Measurements from ENCODE around the gene BRF1. TPM values are rescaled to one million over a fixed set of nuclear protein-coding genes. Genes with fewer than 3 reads are reported as not detected.

The BRF1 gene
- total RNA-seq, 4 donors from 2014 or later = 37.9 to 102 (median 52.5) TPM

DNA sequence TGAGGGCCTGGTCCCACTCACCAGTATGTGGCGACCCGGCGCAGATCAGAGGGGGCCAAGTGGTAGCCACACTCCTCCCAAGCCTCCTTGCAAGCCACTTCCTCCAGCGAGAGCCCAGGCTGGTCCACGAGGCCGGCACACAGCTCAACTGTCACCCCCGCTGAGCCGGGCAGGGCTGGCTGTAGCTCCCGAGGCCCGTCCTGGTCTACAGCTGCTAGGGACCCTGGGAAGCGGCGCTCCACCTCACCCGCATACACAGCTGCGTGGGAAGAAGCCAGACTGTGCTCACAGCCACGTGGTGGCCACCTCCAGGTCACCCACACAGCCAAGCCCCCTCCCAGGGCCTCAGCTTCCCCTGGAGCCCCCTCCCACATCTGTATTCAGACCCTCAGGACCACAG is 124.3 kb downstream of the BRF1 start:
- DNase-seq (ENCODE audit: low spot score in 2 of 2) = no peak
- no peak overlapping the region for H3K4me3 ChIP-seq
- H3K27ac ChIP-seq = no peak overlapping the region
- no peaks in the 10 kb centered on the region for H3K9me3 ChIP-seq
- WGBS = 94% methylated on average over 7 of the region's 15 CpGs
- no peak for TF ChIP-seq POLR2A (IDR thresholded peaks at IDR 0.05)
- TF ChIP-seq, protein P1, sequence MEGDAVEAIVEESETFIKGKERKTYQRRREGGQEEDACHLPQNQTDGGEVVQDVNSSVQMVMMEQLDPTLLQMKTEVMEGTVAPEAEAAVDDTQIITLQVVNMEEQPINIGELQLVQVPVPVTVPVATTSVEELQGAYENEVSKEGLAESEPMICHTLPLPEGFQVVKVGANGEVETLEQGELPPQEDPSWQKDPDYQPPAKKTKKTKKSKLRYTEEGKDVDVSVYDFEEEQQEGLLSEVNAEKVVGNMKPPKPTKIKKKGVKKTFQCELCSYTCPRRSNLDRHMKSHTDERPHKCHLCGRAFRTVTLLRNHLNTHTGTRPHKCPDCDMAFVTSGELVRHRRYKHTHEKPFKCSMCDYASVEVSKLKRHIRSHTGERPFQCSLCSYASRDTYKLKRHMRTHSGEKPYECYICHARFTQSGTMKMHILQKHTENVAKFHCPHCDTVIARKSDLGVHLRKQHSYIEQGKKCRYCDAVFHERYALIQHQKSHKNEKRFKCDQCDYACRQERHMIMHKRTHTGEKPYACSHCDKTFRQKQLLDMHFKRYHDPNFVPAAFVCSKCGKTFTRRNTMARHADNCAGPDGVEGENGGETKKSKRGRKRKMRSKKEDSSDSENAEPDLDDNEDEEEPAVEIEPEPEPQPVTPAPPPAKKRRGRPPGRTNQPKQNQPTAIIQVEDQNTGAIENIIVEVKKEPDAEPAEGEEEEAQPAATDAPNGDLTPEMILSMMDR (IDR thresholded peaks at IDR 0.05) = no peak
- TF ChIP-seq EP300 (IDR thresholded peaks at IDR 0.05) = no peak
- TF ChIP-seq POLR2AphosphoS5 (IDR thresholded peaks at IDR 0.05) = no peak
- H3K27me3 ChIP-seq = peaks cover 7% of the 10 kb centered on the region
- peaks cover 25% of the 10 kb centered on the region for H3K4me1 ChIP-seq
- H3K36me3 ChIP-seq = no peaks in the 10 kb centered on the region

DNA sequence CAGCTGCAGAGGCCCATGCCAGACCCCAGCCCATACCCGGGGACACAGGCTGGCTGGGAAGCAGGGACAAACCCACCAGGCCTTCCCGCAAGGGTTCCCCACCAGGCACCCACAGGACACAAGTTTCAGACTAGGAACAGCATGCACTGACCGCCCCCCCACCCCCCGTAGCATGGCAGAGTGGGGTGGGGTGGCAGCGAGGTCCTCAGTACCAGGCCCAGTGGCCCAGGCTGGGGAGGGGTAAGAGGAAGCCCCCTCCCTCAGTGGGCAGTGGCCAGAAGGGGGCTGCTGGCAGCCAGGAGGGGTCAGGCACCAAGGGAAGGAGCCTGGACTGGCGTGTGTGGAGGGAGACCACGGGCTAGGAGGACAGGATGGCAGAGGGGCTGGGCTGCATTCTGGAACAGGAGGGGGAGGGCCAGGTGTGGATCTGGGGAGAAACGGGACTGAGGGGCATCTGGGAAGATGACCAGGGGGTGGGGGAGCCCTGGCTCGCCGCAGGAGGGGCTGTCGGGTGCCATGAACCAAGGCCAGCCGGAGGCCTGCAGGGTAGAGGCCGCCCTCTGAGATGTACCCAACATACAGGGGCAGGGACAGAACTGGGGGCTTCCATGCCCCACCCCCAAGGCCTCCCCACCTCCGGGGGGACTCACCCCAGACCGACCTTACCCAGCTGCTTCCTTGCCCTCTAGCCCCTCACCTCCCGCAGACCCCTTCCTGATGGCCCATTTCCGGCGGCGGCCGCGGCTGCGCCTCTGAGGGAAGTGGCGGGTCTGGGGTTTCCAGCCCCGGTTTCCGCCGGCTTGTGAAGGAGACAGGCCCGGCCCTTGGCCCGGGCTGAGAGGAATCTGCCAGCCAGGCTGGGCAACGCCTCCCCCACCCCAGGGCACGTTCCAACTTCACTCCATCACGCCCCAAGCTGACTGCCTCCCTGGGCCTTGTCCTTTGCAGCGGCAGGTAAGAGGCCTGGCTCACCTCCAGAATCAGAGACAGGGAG is 126.6 kb downstream of the BRF1 start:
- Histone ChIP-seq H3K9me3 (no peaks in the 10 kb centered on the region), H3K27me3 (peaks cover 30% of the 10 kb centered on the region), H3K4me3 (no peak overlapping the region), H3K36me3 (no peaks in the 10 kb centered on the region), H3K4me1 (peaks cover 30% of the 10 kb centered on the region), H3K27ac (no peak overlapping the region)
- TF ChIP-seq POLR2AphosphoS5 (IDR thresholded peaks at IDR 0.05) = no peak
- no peak for TF ChIP-seq POLR2A (IDR thresholded peaks at IDR 0.05)
- TF ChIP-seq, protein P1 (IDR thresholded peaks at IDR 0.05) = no peak
- TF ChIP-seq EP300 (IDR thresholded peaks at IDR 0.05) = no peak
- DNase-seq (ENCODE audit: low spot score in 2 of 2) = no peak
- 40% methylated on average over 23 of the region's 32 CpGs for whole genome bisulfite sequencing

DNA sequence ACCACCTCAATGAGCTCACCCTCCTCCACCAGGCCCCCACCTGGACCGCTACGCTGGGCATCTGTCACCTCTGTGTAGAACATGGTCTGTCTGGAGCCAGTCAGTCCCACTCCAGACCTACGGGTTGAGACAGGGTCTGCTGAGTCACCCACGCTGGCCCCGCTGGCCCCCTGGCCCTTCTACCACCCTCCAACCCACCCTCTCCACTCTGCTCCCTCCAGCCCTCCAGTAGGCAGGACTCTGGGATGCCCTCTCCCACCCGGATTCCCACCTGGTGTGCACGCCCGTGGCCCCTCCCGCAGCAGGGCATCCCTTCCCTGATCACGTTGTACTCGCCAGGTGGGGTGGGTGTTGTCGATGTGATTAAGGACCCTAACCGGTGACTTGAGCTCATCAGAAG is 127.7 kb downstream of the BRF1 start:
- no peak for DNase-seq (ENCODE audit: low spot score in 2 of 2)
- peaks cover 34% of the 10 kb centered on the region for H3K4me1 ChIP-seq
- TF ChIP-seq EP300 (IDR thresholded peaks at IDR 0.05) (no peak), POLR2AphosphoS5 (IDR thresholded peaks at IDR 0.05) (no peak), POLR2A (IDR thresholded peaks at IDR 0.05) (no peak)
- TF ChIP-seq, protein P1 (IDR thresholded peaks at IDR 0.05) = no peak
- peaks cover 34% of the 10 kb centered on the region for H3K27me3 ChIP-seq
- 91% methylated on average over 13 of the region's 13 CpGs for WGBS
- H3K36me3 ChIP-seq = no peaks in the 10 kb centered on the region
- no peak overlapping the region for H3K27ac ChIP-seq
- no peak overlapping the region for H3K4me3 ChIP-seq
- H3K9me3 ChIP-seq = no peaks in the 10 kb centered on the region

DNA sequence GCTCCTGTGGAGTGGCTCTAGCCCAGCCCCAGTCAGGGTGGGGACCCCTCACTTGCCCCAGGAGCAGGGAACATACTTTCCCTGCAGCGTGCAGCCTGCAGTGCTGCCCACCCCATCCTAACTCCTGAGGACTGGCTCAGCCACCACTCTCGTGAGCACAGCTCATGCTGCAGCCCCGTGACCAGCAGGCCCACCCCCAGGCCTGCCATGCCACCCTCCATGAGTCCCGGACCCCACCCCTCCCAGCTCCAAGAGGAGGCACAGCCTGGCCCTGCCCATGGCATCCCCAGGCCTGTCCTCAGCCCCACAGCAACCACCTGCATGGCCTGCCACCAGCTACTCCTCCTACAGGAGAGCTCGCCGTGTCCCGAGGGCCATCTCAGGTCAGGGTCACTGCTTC is 128.3 kb downstream of the BRF1 start:
- no CpG with 5 or more reads among the region's 7 CpGs for WGBS
- no peak for DNase-seq (ENCODE audit: low spot score in 2 of 2)
- Histone ChIP-seq H3K27ac (no peak overlapping the region), H3K4me1 (peaks cover 40% of the 10 kb centered on the region), H3K9me3 (no peaks in the 10 kb centered on the region), H3K36me3 (no peaks in the 10 kb centered on the region), H3K4me3 (no peak overlapping the region), H3K27me3 (peaks cover 40% of the 10 kb centered on the region)
- TF ChIP-seq POLR2AphosphoS5 (IDR thresholded peaks at IDR 0.05) (no peak), EP300 (IDR thresholded peaks at IDR 0.05) (no peak), POLR2A (IDR thresholded peaks at IDR 0.05) (no peak)
- TF ChIP-seq, protein P1 (IDR thresholded peaks at IDR 0.05) = no peak

DNA sequence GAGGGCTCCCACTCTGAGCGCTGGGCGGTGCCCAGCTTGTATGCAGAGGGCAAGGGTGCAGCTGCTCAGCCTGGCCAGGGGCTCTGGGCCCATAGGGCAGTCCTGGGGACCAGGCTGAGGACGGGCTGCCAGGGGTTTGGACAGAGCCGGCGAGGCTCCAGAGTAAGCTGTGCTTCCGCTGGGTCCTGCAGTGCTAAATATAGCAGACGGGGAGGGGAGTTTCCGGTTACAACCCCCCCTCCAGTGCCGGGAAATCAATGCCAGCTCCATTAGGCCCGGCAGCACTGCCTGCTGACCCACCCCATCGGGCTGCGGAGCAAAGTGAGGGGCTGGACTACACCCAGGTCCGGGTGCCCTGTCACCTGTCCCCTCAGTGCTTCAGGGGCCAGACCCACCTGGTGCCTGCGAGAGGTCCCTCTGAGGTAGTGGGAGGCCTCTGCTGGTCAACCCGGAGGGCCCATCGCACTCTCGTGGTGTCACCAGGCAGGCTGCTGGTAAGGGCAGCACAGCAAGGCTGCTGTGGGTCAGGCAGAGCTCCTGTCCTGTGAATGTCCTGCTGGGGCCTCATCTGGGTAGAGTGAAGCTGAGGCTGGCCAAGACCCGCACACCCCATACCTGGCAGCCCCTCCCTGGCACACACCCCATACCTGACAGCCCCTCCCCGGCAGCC is 129.7 kb downstream of the BRF1 start:
- Histone ChIP-seq H3K4me3 (no peak overlapping the region), H3K36me3 (no peaks in the 10 kb centered on the region), H3K27ac (no peak overlapping the region), H3K4me1 (peaks cover 51% of the 10 kb centered on the region), H3K27me3 (peaks cover 52% of the 10 kb centered on the region), H3K9me3 (no peaks in the 10 kb centered on the region)
- no peak for DNase-seq (ENCODE audit: low spot score in 2 of 2)
- no peak for TF ChIP-seq POLR2A (IDR thresholded peaks at IDR 0.05)
- no peak for TF ChIP-seq EP300 (IDR thresholded peaks at IDR 0.05)
- TF ChIP-seq POLR2AphosphoS5 (IDR thresholded peaks at IDR 0.05) = no peak
- TF ChIP-seq, protein P1 (IDR thresholded peaks at IDR 0.05) = no peak
- 30% methylated on average over 11 of the region's 19 CpGs for WGBS

Measured in suprapubic skin (tissue), 4 donors.